CD14-positive monocyte (primary cell): Measurements from ENCODE around the gene TMEM86A. TPM values are rescaled to one million over a fixed set of nuclear protein-coding genes. Genes with fewer than 3 reads are reported as not detected.

Experiments used
- DNase-seq, 3 donors: peaks; one replicate each; pipeline ENCODE4 v3.0.0-alpha.2; 2011 to 2022
- H2AFZ ChIP-seq: 2 replicates; pipeline ENCODE4 v1.6.0; 2012; ENCODE audit warnings: mild to moderate bottlenecking, low read depth, low read length, inconsistent platforms; ENCODE audit not compliant: insufficient read depth, poor library complexity, severe bottlenecking
- H3K27ac ChIP-seq, 2 donors: 1 replicate in 1 of 2; 2 replicates in 1 of 2; pipeline ENCODE4 v1.5.1; 2012 to 2013; ENCODE audit warnings: low read length in 2 of 2, control low read depth in 1 of 2, inconsistent platforms in 1 of 2, low read depth in 1 of 2, mild to moderate bottlenecking in 1 of 2
- H3K27me3 ChIP-seq, 2 donors: one replicate each; pipeline versions ENCODE4 v1.6.0 to v1.6.1; 2011 to 2013; ENCODE audit warnings: low read length in 2 of 2; ENCODE audit not compliant: control insufficient read depth in 2 of 2, insufficient read depth in 2 of 2
- H3K36me3 ChIP-seq, 2 donors: replicated peaks in 1 of 2; 1 replicate in 1 of 2; 2 replicates in 1 of 2; pipeline versions ENCODE4 v1.5.1 to v1.6.1; 2012 to 2013; ENCODE audit warnings: low read length in 2 of 2, control low read depth in 1 of 2, inconsistent platforms in 1 of 2, mild to moderate bottlenecking in 1 of 2; ENCODE audit not compliant: insufficient read depth in 2 of 2, control insufficient read depth in 1 of 2
- H3K4me1 ChIP-seq, 2 donors: 1 replicate in 1 of 2; 2 replicates in 1 of 2; pipeline versions ENCODE4 v1.5.1 to v1.6.1; 2012 to 2013; ENCODE audit warnings: low read length in 2 of 2, control low read depth in 1 of 2, inconsistent platforms in 1 of 2, mild to moderate bottlenecking in 1 of 2, moderate library complexity in 1 of 2; ENCODE audit not compliant: insufficient read depth in 2 of 2, control insufficient read depth in 1 of 2
- H3K4me2 ChIP-seq: replicated peaks from 2 replicates; pipeline ENCODE3; 2012; ENCODE audit warnings: low read length, moderate library complexity, mild to moderate bottlenecking; ENCODE audit not compliant: poor library complexity, severe bottlenecking; ENCODE audit errors: extremely low read depth
- H3K4me3 ChIP-seq, 3 experiments: fragments of 200-600 bp in 1 of 3; sonication (generic) in 1 of 3; replicated peaks in 1 of 3; 1 replicate in 2 of 3; 2 replicates in 1 of 3; pipeline ENCODE4 v1.5.1; 2011 to 2013; ENCODE audit warnings: low read length in 3 of 3, mild to moderate bottlenecking in 3 of 3, control low read depth in 2 of 3, low read depth in 2 of 3, inconsistent platforms in 1 of 3, moderate library complexity in 1 of 3
- H3K79me2 ChIP-seq: 2 replicates; pipeline ENCODE4 v1.6.0; 2012; ENCODE audit warnings: mild to moderate bottlenecking, control low read depth, inconsistent platforms, low read length, moderate library complexity; ENCODE audit not compliant: insufficient read depth
- H3K9ac ChIP-seq: 2 replicates; pipeline ENCODE4 v1.6.0; 2017; ENCODE audit warnings: low read length, mild to moderate bottlenecking; ENCODE audit not compliant: insufficient read depth, poor library complexity, severe bottlenecking
- H3K9me3 ChIP-seq, 2 donors: replicated peaks in 1 of 2; 1 replicate in 1 of 2; 2 replicates in 1 of 2; pipeline versions ENCODE4 v1.5.1 to v1.6.1; 2012 to 2013; ENCODE audit warnings: low read length in 2 of 2, control low read depth in 1 of 2; ENCODE audit not compliant: control insufficient read depth in 1 of 2, insufficient read depth in 1 of 2
- H4K20me1 ChIP-seq: 2 replicates; pipeline ENCODE4 v1.6.0; 2012; ENCODE audit warnings: mild to moderate bottlenecking, low read length, control low read depth, moderate library complexity; ENCODE audit not compliant: insufficient read depth
- H3K27ac Mint-ChIP-seq, 7 donors: one replicate each; pipeline ENCODE4 v1.8.0; 2020; ENCODE audit warnings: mild to moderate bottlenecking in 7 of 7, mixed read lengths in 7 of 7, moderate library complexity in 6 of 7, inconsistent platforms in 2 of 7
- H3K27me3 Mint-ChIP-seq, 3 donors: one replicate each; pipeline ENCODE4 v1.8.0; 2021 to 2022; ENCODE audit warnings: low read depth in 3 of 3, mild to moderate bottlenecking in 3 of 3, mixed read lengths in 3 of 3, moderate library complexity in 3 of 3, inconsistent platforms in 1 of 3
- H3K36me3 Mint-ChIP-seq, 2 donors: one replicate each; pipeline ENCODE4 v1.8.0; 2020; ENCODE audit warnings: mixed read lengths in 2 of 2, inconsistent platforms in 1 of 2, mild to moderate bottlenecking in 1 of 2
- H3K4me1 Mint-ChIP-seq: one replicate; pipeline ENCODE4 v1.8.0; 2020; ENCODE audit warnings: mild to moderate bottlenecking, mixed read lengths
- H3K4me3 Mint-ChIP-seq, 2 donors: one replicate each; pipeline ENCODE4 v1.8.0; 2020; ENCODE audit warnings: mild to moderate bottlenecking in 2 of 2, mixed read lengths in 2 of 2, moderate library complexity in 1 of 2
- H3K9me3 Mint-ChIP-seq, 7 donors: one replicate each; pipeline ENCODE4 v1.8.0; 2020 to 2022; ENCODE audit warnings: mixed read lengths in 7 of 7, mild to moderate bottlenecking in 6 of 7, moderate library complexity in 6 of 7, inconsistent platforms in 2 of 7
- WGBS: methylation state at CpG from one replicate; pipeline ENCODE4 v1.1.5; 2013; ENCODE audit warnings: missing lambda C conversion rate; ENCODE audit not compliant: insufficient coverage; 5-methylcytosine and 5-hydroxymethylcytosine counted together
- intact Hi-C, 2 donors: fragments of 100-400 bp; cut with micrococcal nuclease; formaldehyde crosslinking; loops; one replicate each; pipeline versions ENCODE4 v1.15.0 to v1.15.1; 2023
- polyA plus RNA-seq, 3 donors: library from polyadenylated mRNA; depleted of rRNA in 1 of 3; unstranded in 2 of 3; stranded (reverse) in 1 of 3; fragments of 300-500 nt in 2 of 3; fragments of >200 nt in 1 of 3; fragmentation: Illumina TruSeq in 2 of 3; gene quantifications; 1 replicate in 2 of 3; 2 replicates in 1 of 3; pipeline ENCODE4 v1.2.3, GENCODE V29; 2012 to 2021
- TF ChIP-seq, protein P1 (sequence below): fragments of 200-600 bp; IDR thresholded peaks from one replicate; pipeline ENCODE4 v1.8.0; 2022; ENCODE audit warnings: antibody characterized with exemption, mild to moderate bottlenecking

Gene TMEM86A
- polyA plus RNA-seq, 3 donors: 1.3 to 4.3 (median 3.5) TPM

DNA sequence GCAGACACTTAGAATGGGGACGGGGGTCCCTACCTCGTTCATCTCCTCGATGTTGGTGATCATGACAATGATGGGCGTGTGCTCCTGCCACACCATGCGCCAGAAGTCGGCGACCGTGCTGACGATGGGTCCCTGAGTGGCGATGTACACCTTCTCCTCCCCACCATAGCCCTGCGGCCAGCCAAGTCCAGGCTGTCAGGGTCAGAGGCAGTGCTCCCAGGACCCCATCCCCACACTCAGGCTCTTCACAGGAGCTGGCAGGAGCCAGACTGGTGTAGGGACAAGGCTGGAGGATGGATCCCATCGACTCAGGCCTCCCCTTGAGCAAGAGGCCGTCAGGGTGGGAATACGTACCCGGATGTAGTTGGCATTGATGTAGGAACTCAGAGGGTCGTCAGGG, 34.6 kb downstream of the TMEM86A start:
- H3K27ac Mint-ChIP-seq: no peak overlapping the region
- Histone ChIP-seq H3K36me3 (no peaks in the 10 kb centered on the region), H3K4me3 (no peak overlapping the region), H4K20me1 (no peaks in the 10 kb centered on the region), H2AFZ (no peak overlapping the region), H3K27ac (no peak overlapping the region), H3K79me2 (no peaks in the 10 kb centered on the region), H3K27me3 (no peaks in the 10 kb centered on the region), H3K9me3 (no peaks in the 10 kb centered on the region), H3K4me1 (no peaks in the 10 kb centered on the region), H3K4me2 (no peak overlapping the region), H3K9ac (no peak overlapping the region)
- H3K4me3 Mint-ChIP-seq: no peak overlapping the region
- H3K4me1 Mint-ChIP-seq: peaks cover 2% of the 10 kb centered on the region
- H3K27me3 Mint-ChIP-seq: peaks cover 0 to 7% (median 2%) of the 10 kb centered on the region in 3 donors
- no peaks in the 10 kb centered on the region for H3K36me3 Mint-ChIP-seq
- DNase-seq: no peak
- H3K9me3 Mint-ChIP-seq: no peaks in the 10 kb centered on the region
- 96% methylated on average over 12 of the region's 16 CpGs for WGBS
- intact Hi-C loops: loop anchor here in 1 of 2 donors (5.0 kb wide), 1 partner anchor 616 kb away; no protein-coding TSS in a partner anchor
- TF ChIP-seq, protein P1, sequence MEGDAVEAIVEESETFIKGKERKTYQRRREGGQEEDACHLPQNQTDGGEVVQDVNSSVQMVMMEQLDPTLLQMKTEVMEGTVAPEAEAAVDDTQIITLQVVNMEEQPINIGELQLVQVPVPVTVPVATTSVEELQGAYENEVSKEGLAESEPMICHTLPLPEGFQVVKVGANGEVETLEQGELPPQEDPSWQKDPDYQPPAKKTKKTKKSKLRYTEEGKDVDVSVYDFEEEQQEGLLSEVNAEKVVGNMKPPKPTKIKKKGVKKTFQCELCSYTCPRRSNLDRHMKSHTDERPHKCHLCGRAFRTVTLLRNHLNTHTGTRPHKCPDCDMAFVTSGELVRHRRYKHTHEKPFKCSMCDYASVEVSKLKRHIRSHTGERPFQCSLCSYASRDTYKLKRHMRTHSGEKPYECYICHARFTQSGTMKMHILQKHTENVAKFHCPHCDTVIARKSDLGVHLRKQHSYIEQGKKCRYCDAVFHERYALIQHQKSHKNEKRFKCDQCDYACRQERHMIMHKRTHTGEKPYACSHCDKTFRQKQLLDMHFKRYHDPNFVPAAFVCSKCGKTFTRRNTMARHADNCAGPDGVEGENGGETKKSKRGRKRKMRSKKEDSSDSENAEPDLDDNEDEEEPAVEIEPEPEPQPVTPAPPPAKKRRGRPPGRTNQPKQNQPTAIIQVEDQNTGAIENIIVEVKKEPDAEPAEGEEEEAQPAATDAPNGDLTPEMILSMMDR: no peak

DNA sequence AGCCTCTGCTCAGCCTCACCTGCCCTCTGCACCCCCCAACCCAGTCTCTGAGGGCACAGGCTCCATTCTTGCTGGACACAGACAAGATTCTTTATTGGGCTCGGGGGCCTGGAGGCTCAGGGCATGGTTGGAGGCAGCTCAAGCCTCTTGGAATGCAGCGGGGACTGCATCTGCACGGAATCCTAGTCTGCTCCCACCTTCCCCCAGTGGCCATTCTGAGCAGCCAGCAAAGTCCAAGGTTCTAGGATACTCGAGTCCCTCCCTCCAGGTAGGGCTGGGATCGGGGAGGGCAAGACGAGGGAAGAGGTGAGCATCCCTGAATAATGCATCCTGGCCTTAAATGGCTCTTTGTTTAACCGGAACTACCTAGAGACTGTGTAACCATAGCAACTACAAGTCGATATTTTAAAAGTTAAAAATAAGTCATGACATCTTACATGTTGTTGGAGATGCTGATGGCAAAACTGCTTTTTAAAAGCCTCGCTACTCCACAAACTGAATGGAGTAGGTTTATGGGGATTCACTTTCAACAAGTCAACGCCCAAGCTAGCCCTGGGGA, 38.1 kb downstream of the TMEM86A start:
- Mint-ChIP-seq H3K27me3 (peaks cover 0 to 9% (median 2%) of the 10 kb centered on the region in 3 donors), H3K9me3 (no peaks in the 10 kb centered on the region), H3K4me1 (peaks cover 2% of the 10 kb centered on the region), H3K27ac (no peak overlapping the region), H3K4me3 (no peak overlapping the region), H3K36me3 (no peaks in the 10 kb centered on the region)
- TF ChIP-seq, protein P1: no peak
- no peaks in the 10 kb centered on the region for H4K20me1 ChIP-seq
- H3K36me3 ChIP-seq: no peaks in the 10 kb centered on the region
- H3K9me3 ChIP-seq: no peaks in the 10 kb centered on the region
- H3K4me2 ChIP-seq: no peak overlapping the region
- intact Hi-C loops: no loop called here
- no peak overlapping the region for H3K27ac ChIP-seq
- no peaks in the 10 kb centered on the region for H3K4me1 ChIP-seq
- no peaks in the 10 kb centered on the region for H3K27me3 ChIP-seq
- WGBS: 86% methylated on average over 5 of the region's 10 CpGs
- H2AFZ ChIP-seq: no peak overlapping the region
- no peak for DNase-seq
- no peak overlapping the region for H3K4me3 ChIP-seq
- H3K9ac ChIP-seq: no peak overlapping the region
- no peaks in the 10 kb centered on the region for H3K79me2 ChIP-seq
